GM21390 (cell line): Measurements from ENCODE around the gene TM9SF1.
A peak's percentile ranks its signal among the peaks of the same experiment; 100 is the strongest.

ENCODE experiments used
- ATAC-seq: cut with Tn5 transposase; IDR thresholded peaks from one replicate; pipeline ENCODE4 v1.9.1; 2021; ENCODE audit not compliant: unreplicated experiment

Gene TM9SF1

GRCh38 chr14:24198814-24199524 is 3.7 kb upstream of the TM9SF1 start:
- no peak for ATAC-seq

DNA sequence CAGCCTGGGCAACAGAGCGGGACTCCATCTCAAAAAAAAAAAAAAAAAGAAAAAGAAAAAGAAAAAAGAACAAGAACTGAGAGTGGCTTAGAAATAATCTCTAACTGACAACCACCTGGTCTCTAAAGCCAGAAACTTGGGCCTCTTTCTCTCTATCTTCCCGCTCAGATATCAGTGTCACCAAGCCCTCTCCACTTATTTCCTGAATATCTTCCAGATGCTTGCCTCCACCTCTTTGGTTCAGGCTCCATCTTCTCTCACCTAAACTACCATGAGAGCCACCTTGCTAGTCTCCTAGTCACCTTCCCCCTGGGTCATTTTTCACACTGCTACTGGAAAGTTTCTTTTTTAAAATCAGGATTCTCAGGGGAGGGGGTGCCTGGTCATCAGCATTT is 1.8 kb upstream of the TM9SF1 start:
- no peak for ATAC-seq

- ATAC-seq = peak; percentile 23
Observed at GRCh38 chr14:24196071-24197055, 1.1 kb upstream of the TM9SF1 start.

GRCh38 chr14:24194873-24195185 is 412 bp downstream of the TM9SF1 start:
- no peak for ATAC-seq

- no peak for ATAC-seq
Observed at GRCh38 chr14:24194186-24194872, 912 bp downstream of the TM9SF1 start.

GRCh38 chr14:24192933-24193332 is 2.3 kb downstream of the TM9SF1 start:
- no peak for ATAC-seq

- ATAC-seq = no peak
Observed at GRCh38 chr14:24190416-24190815, 4.8 kb downstream of the TM9SF1 start.

GRCh38 chr14:24189460-24189859 is 5.8 kb downstream of the TM9SF1 start:
- no peak for ATAC-seq

- ATAC-seq = no peak
Observed at GRCh38 chr14:24189059-24189375, 6.2 kb downstream of the TM9SF1 start.

GRCh38 chr14:24188251-24189058 is 6.8 kb downstream of the TM9SF1 start, which contains the start of gene IPO4:
Gene IPO4, minus strand, starts transcription at chr14:24188816. Its CDS starts 29 bp downstream, at chr14:24188787.
- ATAC-seq = peak; percentile 78

DNA sequence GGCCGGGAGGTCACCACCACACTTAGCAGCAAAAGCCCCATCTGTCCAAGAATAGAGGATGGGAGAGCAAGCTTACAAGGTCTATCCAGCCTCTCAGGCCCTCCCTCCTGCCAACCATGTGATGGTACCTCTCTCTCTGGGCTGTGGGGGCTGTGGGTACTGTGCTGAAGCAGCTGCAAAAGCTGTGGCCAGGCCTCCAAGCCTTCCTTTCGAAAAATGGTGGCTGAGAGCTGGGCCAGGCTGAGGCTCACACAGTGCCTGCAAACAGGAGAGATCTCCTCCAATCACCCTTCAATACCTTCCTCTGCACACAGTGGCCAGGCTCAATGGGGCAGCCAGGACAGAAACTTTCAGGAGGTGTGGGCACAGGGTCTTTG is 7.7 kb downstream of the TM9SF1 start:
- no peak for ATAC-seq

- ATAC-seq = no peak
Observed at GRCh38 chr14:24186831-24187538, 8.3 kb downstream of the TM9SF1 start.

DNA sequence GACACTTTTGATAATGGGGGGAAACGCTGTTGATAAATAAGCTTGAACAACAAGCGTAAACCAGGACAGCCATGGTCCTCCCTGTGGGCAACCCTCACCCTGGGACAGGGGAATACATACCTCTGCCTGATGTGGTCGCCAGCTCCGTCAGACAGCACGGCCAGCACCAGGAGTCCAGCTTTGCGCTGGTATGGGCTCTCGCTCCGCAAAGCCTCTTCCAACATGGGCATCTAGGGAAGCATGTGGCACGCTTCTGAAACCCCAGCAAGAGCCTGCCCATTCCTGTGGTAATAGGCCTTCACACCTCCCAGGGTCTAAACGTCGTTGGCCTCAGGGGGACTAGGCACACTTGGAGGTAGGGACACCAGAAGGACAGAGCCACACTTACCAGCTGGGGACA is 9.5 kb downstream of the TM9SF1 start:
- ATAC-seq = no peak

DNA sequence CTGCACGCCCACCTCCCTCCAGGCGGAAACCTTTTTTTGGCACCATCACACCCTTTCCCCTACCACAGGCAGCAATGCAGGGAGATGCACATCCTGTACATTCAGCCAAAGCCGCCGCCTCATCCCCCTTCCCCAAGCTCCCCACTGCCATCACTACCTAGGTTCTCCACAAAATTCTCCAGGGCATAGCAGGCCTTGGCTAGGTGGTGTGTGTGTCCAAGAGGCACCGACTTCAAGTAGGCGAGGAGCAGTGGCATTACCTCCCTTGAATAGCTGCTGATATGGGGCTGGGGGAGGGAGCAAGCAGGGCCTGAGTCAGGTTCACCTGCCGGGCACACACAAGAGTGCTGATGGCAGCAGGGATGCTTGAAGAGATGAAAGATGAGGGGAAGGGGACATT is 10.2 kb downstream of the TM9SF1 start:
- no peak for ATAC-seq

DNA sequence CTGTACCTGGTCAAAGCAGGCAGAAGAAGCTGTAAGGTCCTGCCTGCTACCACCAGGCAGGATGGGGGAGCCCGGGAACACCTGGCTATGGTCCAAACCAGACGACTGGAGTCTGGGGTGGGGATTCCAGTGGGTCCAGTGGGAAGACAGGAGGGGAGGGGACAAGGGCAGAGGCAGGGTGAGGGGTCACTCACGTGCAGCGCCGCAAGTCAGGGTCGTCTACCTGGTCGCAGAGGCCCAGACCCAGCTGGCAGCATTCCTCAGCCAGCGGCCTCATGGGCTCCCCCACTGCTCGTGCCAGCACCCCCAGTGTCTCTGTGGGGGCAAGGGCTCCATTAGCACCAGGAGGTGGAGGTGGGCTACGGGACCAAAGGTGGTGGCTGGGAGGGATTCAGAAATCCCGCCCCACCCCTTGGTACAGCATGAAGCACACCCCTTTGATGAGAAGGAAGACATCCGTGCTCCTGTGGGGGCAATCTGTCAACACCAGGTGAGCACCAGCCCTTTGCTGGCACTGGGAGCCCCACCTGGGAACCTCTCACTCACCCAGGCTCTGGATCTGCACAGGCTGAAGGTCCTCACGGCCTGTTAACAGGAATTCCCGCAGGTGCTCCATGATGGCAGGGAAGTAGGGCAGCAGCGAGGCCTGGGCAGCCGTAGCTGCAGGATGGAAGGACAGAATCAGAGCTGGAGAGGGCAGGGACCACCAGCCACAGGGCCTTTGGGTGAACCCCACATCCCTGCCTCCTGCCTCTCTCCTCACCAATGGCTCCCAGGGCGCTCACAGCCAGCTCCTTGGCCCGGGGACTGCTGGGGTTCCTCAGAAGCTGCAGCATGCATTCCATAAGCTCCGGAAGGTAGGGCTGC is 10.9 kb downstream of the TM9SF1 start:
- ATAC-seq = no peak

DNA sequence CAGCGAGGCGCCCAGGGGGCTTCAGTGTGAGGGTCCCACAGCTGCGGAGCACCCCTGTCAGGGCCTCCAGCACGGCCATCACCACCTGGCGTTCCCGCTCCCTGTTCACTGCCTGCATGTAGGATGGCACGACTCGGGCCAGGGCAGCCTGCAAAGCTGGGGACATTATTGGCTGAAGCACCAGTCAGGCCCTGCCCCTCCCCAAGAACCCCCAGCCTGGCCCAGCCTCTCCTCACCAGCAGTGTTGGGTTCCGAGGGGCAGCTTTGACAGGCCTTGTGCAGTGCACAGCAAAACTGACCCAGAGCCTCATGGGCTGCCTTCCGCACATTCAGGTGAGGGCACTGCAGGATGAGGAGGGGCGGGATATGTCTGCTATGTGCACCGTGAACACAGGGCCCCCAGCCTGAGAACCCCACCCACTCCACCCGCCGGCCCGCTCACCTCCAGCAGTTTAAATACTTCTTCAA is 12.2 kb downstream of the TM9SF1 start:
- no peak for ATAC-seq

GRCh38 chr14:24182110-24182882 is 12.9 kb downstream of the TM9SF1 start:
- ATAC-seq = no peak

- no peak for ATAC-seq
Observed at GRCh38 chr14:24181371-24182077, 13.7 kb downstream of the TM9SF1 start.
